K562 (cell line): Measurements from ENCODE around the gene ADGRG1. TPM values are rescaled to one million over a fixed set of nuclear protein-coding genes. Genes with fewer than 3 reads are reported as not detected.

Source experiments
- ATAC-seq: fragments of 200-7000 bp; cut with Tn5 transposase; 3 replicates; pipeline ENCODE4 v1.9.1; 2020; ENCODE audit warnings: moderate library complexity
- BruUV-seq: library from RNA; stranded (reverse); fragments of 400-500 nt; replicated peaks from 2 replicates; lab custom pipeline; 2021; lab: Mats Ljungman, UMichigan
- CTCF ChIA-PET: fragments of 300-600 bp; formaldehyde crosslinking; extraction: SDS; loops from one replicate; lab custom pipeline; 2021; ENCODE audit warnings: low intra/inter-chr PET ratio; lab: Yijun Ruan, JAX
- POLR2A ChIA-PET: fragments of 300-600, 350-650 bp; sonication (Branson Sonifier 250); formaldehyde crosslinking; extraction: SDS; loops from one replicate; lab custom pipeline; 2021; ENCODE audit warnings: antibody characterized with exemption, inconsistent platforms; lab: Yijun Ruan, JAX
- DNase-seq, 4 experiments: peaks; one replicate each; pipeline versions ENCODE4 v3.0.0 to v3.0.0-alpha.2; 2011 to 2018; ENCODE audit warnings: low spot score in 3 of 4, mixed read lengths in 3 of 4; ENCODE audit errors: extremely low read depth in 1 of 4
- FAIRE-seq: peaks from 2 replicates; lab custom pipeline; 2011; peaks lifted over from hg19 to GRCh38; lab: Jason Lieb, UNC
- H2AFZ ChIP-seq: 2 replicates; pipeline ENCODE4 v1.6.0; 2011; ENCODE audit warnings: low read depth, low read length, control low read depth, inconsistent platforms
- H3K27ac ChIP-seq: fragments of 200-600 bp; 3 replicates; pipeline ENCODE4 v1.8.0; 2011; ENCODE audit warnings: low read depth, mild to moderate bottlenecking, control low read depth, inconsistent platforms, low read length, moderate library complexity, mixed read lengths; ENCODE audit errors: extremely low read depth
- H3K27me3 ChIP-seq, 2 experiments: fragments of 300-600 bp in 1 of 2; 2 replicates in 1 of 2; 3 replicates in 1 of 2; pipeline versions ENCODE4 v1.6.0 to v1.8.0; 2011; ENCODE audit warnings: inconsistent platforms in 2 of 2, low read length in 2 of 2, mild to moderate bottlenecking in 1 of 2, mixed read lengths in 1 of 2, moderate library complexity in 1 of 2; ENCODE audit not compliant: control insufficient read depth in 2 of 2, insufficient read depth in 2 of 2
- H3K36me3 ChIP-seq: fragments of 300-600 bp; 3 replicates; pipeline ENCODE4 v1.8.0; 2011; ENCODE audit warnings: mild to moderate bottlenecking, low read length, inconsistent platforms; ENCODE audit not compliant: control insufficient read depth, insufficient read depth
- H3K4me1 ChIP-seq, 2 experiments: fragments of 200-600 bp in 1 of 2; replicated peaks in 1 of 2; 2 replicates in 1 of 2; 3 replicates in 1 of 2; pipeline versions ENCODE4 v1.5.1 to v1.8.0; 2011; ENCODE audit warnings: inconsistent platforms in 2 of 2, low read length in 2 of 2, mild to moderate bottlenecking in 1 of 2, mixed read lengths in 1 of 2, moderate library complexity in 1 of 2; ENCODE audit not compliant: control insufficient read depth in 2 of 2, insufficient read depth in 2 of 2
- H3K4me2 ChIP-seq: 2 replicates; pipeline ENCODE4 v1.6.1; 2011; ENCODE audit warnings: low read length, control low read depth, inconsistent platforms, mixed read lengths; ENCODE audit not compliant: insufficient read depth
- H3K4me3 ChIP-seq: fragments of 200-600 bp; sonication (generic), shearing (Covaris generic); 2 replicates; pipeline ENCODE4 v1.5.1; 2016; ENCODE audit warnings: control low read depth, inconsistent platforms
- H3K79me2 ChIP-seq: fragments of 200-600 bp; 3 replicates; pipeline ENCODE4 v1.8.0; 2011; ENCODE audit warnings: low read length, inconsistent platforms; ENCODE audit not compliant: control insufficient read depth, insufficient read depth
- H3K9ac ChIP-seq, 2 experiments: 2 replicates each; pipeline versions ENCODE4 v1.6.0 to v1.6.1; 2011; ENCODE audit warnings: low read depth in 2 of 2, low read length in 2 of 2, control low read depth in 1 of 2, inconsistent platforms in 1 of 2, mild to moderate bottlenecking in 1 of 2, mixed read lengths in 1 of 2; ENCODE audit not compliant: insufficient read depth in 1 of 2
- H3K9me1 ChIP-seq: one replicate; pipeline ENCODE4 v1.6.0; 2011; ENCODE audit warnings: inconsistent platforms, mild to moderate bottlenecking, low read length, moderate library complexity; ENCODE audit not compliant: control insufficient read depth, insufficient read depth
- H3K9me3 ChIP-seq: replicated peaks from 2 replicates; pipeline ENCODE4 v1.5.1; 2011; ENCODE audit warnings: low read depth, low read length, inconsistent platforms; ENCODE audit not compliant: control insufficient read depth, insufficient read depth
- H4K20me1 ChIP-seq: replicated peaks from 2 replicates; pipeline ENCODE4 v1.6.1; 2011; ENCODE audit warnings: low read length, inconsistent platforms, mixed read lengths; ENCODE audit not compliant: control insufficient read depth, insufficient read depth
- BACH1 ChIP-seq: fragments of 200-800 bp; sonication (Bioruptor generic); IDR thresholded peaks from 2 replicates; pipeline ENCODE4 v1.6.1; 2016; ENCODE audit warnings: missing genetic modification characterization, missing compliant biosample characterization
- HDAC3 ChIP-seq: fragments of 450-650 bp; IDR thresholded peaks from 2 replicates; pipeline ENCODE4 v1.6.1; 2018; ENCODE audit warnings: borderline replicate concordance, mild to moderate bottlenecking, moderate library complexity; ENCODE audit not compliant: partially characterized antibody
- HOXB6 ChIP-seq: fragments of 250-450 bp; sonication (Bioruptor Pico); IDR thresholded peaks from 2 replicates; pipeline ENCODE4 v1.5.1; 2022; ENCODE audit warnings: mild to moderate bottlenecking, borderline replicate concordance
- MTF1 ChIP-seq: fragments of 250-450 bp; sonication (Bioruptor Pico); IDR thresholded peaks from 2 replicates; pipeline ENCODE4 v1.9.0; 2021; ENCODE audit warnings: moderate library complexity, mild to moderate bottlenecking, inconsistent platforms, borderline replicate concordance
- SMAD3 ChIP-seq: fragments of 450-650 bp; formaldehyde crosslinking; conservative IDR thresholded peaks from 2 replicates; pipeline ENCODE4 v1.4.0; 2020; ENCODE audit warnings: mild to moderate bottlenecking
- TCF7 ChIP-seq: sonication (generic); IDR thresholded peaks from 2 replicates; pipeline ENCODE4 v1.6.1; 2016; ENCODE audit warnings: antibody characterized with exemption, borderline replicate concordance
- ZKSCAN8 ChIP-seq: fragments of 200-800 bp; sonication (Bioruptor generic); IDR thresholded peaks from 2 replicates; pipeline ENCODE4 v1.6.1; 2016; ENCODE audit warnings: missing genetic modification characterization, missing compliant biosample characterization
- ZNF263 ChIP-seq: sonication (generic); formaldehyde crosslinking; IDR thresholded peaks from 2 replicates; pipeline ENCODE4 v1.8.0; 2022; ENCODE audit warnings: mild to moderate bottlenecking, missing genetic modification reagents, borderline replicate concordance
- WGBS: fragments of 100-300 bp; shearing (Covaris generic); methylation state at CpG from one replicate; pipeline ENCODE4 v1.1.6; 2016; ENCODE audit warnings: low coverage, mixed read lengths; ENCODE audit not compliant: insufficient coverage; ENCODE audit errors: missing lambda C conversion rate; 5-methylcytosine and 5-hydroxymethylcytosine counted together
- in situ Hi-C: fragments of 300-500 bp; cut with MboI; formaldehyde crosslinking; loops from 4 replicates; pipeline ENCODE4 v1.15.0; 2018; ENCODE audit warnings: inconsistent platforms, mixed read lengths
- intact Hi-C: fragments of 100-400 bp; cut with micrococcal nuclease; formaldehyde crosslinking; loops from 2 replicates; pipeline ENCODE4 v1.14.2; 2022
- polyA plus RNA-seq, 8 experiments: library from polyadenylated mRNA; depleted of rRNA in 4 of 8; stranded (reverse) in 5 of 8; unstranded in 3 of 8; fragments of >200 nt; fragmentation: Nextera tagmentation in 2 of 8; fragmentation: Illumina TruSeq in 1 of 8; extraction: Ambion mirVana in 2 of 8; extraction: Trizol in 1 of 8; gene quantifications; 2 replicates each; pipeline versions ENCODE4 v1.2.1 to v1.2.3, GENCODE V29; 2011 to 2014; ENCODE audit warnings: inconsistent platforms in 1 of 8, missing spikeins in 1 of 8
- total RNA-seq, 7 experiments: library from RNA; depleted of rRNA in 6 of 7; stranded (reverse); fragments of >200 nt in 6 of 7; fragmentation: Illumina TruSeq in 2 of 7; extraction: Trizol in 2 of 7; gene quantifications; 2 replicates each; pipeline versions ENCODE4 v1.2.1 to v1.2.3, GENCODE V29; 2011 to 2021; ENCODE audit warnings: low replicate concordance in 1 of 7
- TF ChIP-seq, protein P1 (sequence below): IDR thresholded peaks from 2 replicates; pipeline ENCODE4 v1.6.1; 2014; ENCODE audit warnings: antibody characterized with exemption
- TF ChIP-seq, protein P2 (sequence below): fragments of 450-650 bp; IDR thresholded peaks from 2 replicates; pipeline ENCODE4 v1.6.1; 2014; ENCODE audit warnings: low read depth, mild to moderate bottlenecking, moderate library complexity, borderline replicate concordance
- TF ChIP-seq, protein P3 (sequence below): sonication (generic); formaldehyde crosslinking; IDR thresholded peaks from 2 replicates; pipeline ENCODE4 v1.9.0; 2022; ENCODE audit warnings: mild to moderate bottlenecking, missing genetic modification reagents

The ADGRG1 gene
- total and polyA plus RNA-seq, 9 of the 15 experiments (the other 6 are each of a cell fraction or from before 2014, with no cell fraction given): 0.04 to 0.31 (median 0.16) TPM; not detected in 6

DNA sequence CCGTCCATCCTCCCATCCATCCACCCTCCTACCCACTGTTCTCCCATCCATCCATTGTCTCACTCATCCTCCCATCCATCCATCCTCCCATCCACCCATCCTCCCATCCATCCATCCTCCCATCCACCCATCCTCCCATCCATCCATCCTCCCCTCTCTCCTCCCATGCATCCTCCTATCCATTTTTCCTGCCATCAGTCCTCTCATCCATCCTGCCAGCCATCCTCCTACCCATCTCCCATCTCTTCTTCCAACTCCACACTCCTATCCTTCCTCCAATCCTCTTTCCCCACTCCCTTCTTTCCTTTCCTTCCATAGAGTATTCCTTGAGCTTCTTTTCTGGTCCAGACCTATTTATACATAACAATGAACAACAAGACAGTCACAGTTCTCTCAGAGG is 78.3 kb downstream of the ADGRG1 start:
- Histone ChIP-seq H3K4me1 (peaks cover 4 to 8% of the 10 kb centered on the region in 2 experiments), H3K36me3 (no peaks in the 10 kb centered on the region), H3K9ac (no peak overlapping the region), H3K9me1 (no peaks in the 10 kb centered on the region), H4K20me1 (no peaks in the 10 kb centered on the region), H3K79me2 (no peaks in the 10 kb centered on the region), H3K27me3 (peaks cover 3 to 15% of the 10 kb centered on the region in 2 experiments; a peak in 3 of 5 replicates), H3K4me3 (no peak overlapping the region), H3K4me2 (no peak overlapping the region), H2AFZ (no peak overlapping the region), H3K27ac (no peak overlapping the region), H3K9me3 (no peaks in the 10 kb centered on the region)
- ChIA-PET POLR2A (no interaction called here), CTCF (no interaction called here)
- intact Hi-C loops: no loop called here
- in situ Hi-C loops: no loop called here
- 0% methylated on average over 1 of the region's 1 CpG for WGBS
- ATAC-seq: no peak
- no peak for DNase-seq
- no peak for FAIRE-seq
- no TSS peak for BruUV-seq
- peak; percentile 59; the same call in 1 of the 2 replicates for TF ChIP-seq ZNF263
- TF ChIP-seq, protein P1, sequence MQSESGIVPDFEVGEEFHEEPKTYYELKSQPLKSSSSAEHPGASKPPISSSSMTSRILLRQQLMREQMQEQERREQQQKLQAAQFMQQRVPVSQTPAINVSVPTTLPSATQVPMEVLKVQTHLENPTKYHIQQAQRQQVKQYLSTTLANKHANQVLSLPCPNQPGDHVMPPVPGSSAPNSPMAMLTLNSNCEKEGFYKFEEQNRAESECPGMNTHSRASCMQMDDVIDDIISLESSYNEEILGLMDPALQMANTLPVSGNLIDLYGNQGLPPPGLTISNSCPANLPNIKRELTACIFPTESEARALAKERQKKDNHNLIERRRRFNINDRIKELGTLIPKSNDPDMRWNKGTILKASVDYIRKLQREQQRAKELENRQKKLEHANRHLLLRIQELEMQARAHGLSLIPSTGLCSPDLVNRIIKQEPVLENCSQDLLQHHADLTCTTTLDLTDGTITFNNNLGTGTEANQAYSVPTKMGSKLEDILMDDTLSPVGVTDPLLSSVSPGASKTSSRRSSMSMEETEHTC: no peak

DNA sequence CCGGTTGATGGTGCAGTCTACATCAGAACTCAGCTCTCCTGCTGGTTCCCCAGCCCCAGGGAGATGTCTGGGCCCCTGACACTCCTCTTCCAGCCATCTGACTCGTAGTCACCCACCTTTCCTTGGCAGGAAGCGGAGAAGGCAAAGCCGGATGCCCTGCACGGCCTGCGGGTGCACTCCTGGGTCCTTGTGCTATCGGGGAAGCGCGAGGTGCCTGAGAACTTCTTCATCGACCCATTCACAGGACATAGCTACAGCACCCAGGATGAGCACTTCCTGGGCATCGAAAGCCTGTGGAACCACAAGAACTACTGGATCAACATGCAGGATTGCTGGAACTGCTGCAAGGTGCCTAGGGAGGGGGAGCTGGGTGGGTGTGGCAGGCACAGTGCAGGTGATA is 78.9 kb downstream of the ADGRG1 start:
- WGBS: 24% methylated on average over 11 of the region's 11 CpGs
- in situ Hi-C loops: no loop called here
- intact Hi-C loops: no loop called here

More for the DNA sequence above, 78.9 kb downstream of the ADGRG1 start:
- Histone ChIP-seq H3K27me3 (peaks cover 3 to 15% of the 10 kb centered on the region in 2 experiments; a peak in 3 of 5 replicates), H3K9ac (no peak overlapping the region), H3K27ac (no peak overlapping the region), H3K4me1 (peaks cover under 1 to 8% of the 10 kb centered on the region in 2 experiments; a peak in 4 of 5 replicates), H3K9me1 (no peaks in the 10 kb centered on the region), H4K20me1 (no peaks in the 10 kb centered on the region), H3K79me2 (no peaks in the 10 kb centered on the region), H2AFZ (no peak overlapping the region), H3K9me3 (no peaks in the 10 kb centered on the region), H3K4me2 (no peak overlapping the region), H3K4me3 (no peak overlapping the region), H3K36me3 (no peaks in the 10 kb centered on the region)
- POLR2A ChIA-PET: no interaction called here
- ATAC-seq (no peak), DNase-seq (no peak), FAIRE-seq (no peak)
- no peak for TF ChIP-seq HOXB6
- no peak for TF ChIP-seq ZKSCAN8
- TF ChIP-seq TCF7: no peak
- TF ChIP-seq, protein P2, sequence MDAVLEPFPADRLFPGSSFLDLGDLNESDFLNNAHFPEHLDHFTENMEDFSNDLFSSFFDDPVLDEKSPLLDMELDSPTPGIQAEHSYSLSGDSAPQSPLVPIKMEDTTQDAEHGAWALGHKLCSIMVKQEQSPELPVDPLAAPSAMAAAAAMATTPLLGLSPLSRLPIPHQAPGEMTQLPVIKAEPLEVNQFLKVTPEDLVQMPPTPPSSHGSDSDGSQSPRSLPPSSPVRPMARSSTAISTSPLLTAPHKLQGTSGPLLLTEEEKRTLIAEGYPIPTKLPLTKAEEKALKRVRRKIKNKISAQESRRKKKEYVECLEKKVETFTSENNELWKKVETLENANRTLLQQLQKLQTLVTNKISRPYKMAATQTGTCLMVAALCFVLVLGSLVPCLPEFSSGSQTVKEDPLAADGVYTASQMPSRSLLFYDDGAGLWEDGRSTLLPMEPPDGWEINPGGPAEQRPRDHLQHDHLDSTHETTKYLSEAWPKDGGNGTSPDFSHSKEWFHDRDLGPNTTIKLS: no peak
- TF ChIP-seq SMAD3: no peak
- no peak for TF ChIP-seq MTF1 (CRISPR knock-in tag)
- no peak for TF ChIP-seq BACH1 (tag)
- TF ChIP-seq HDAC3: no peak
- TF ChIP-seq, protein P3, sequence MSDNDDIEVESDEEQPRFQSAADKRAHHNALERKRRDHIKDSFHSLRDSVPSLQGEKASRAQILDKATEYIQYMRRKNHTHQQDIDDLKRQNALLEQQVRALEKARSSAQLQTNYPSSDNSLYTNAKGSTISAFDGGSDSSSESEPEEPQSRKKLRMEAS: no peak
- no TSS peak for BruUV-seq
- CTCF ChIA-PET: no interaction called here
